Ramos (cell line): ENCODE measurements around the gene CNTNAP5.

Experiments
- in situ Hi-C: fragments of 300-500 bp; cut with MboI; formaldehyde crosslinking; loops from one replicate; pipeline ENCODE4 v1.14.3; 2022; ENCODE audit warnings: low sequenced_read_pairs; ENCODE audit not compliant: unreplicated experiment

Gene CNTNAP5

DNA sequence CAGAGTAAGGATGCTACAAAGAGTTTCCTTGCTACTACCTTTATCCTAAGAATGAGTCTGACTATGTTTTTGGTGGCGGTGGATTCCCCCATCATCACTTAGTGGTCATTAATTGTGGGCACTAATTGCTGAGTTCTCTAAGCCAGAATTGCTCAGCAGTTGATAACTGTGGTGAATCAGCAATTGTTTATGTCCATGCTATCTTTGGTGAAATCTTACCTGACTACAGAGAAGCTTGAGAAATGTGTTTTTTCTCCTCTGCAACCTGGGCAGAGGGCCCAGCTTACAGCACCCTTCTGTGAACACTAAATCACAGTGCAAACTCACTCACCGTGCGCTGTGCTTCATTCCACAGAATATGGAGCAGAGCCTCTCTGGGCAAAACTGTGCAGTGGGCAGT lies 683.6 kb downstream of the CNTNAP5 start:
- in situ Hi-C loops, result no loop called here

- in situ Hi-C loops, result no loop called here
These were observed 688.9 kb downstream of the CNTNAP5 start for GRCh38 chr2:124713969-124714368.

GRCh38 chr2:124725187-124725586 lies 700.1 kb downstream of the CNTNAP5 start:
- in situ Hi-C loops, result no loop called here

DNA sequence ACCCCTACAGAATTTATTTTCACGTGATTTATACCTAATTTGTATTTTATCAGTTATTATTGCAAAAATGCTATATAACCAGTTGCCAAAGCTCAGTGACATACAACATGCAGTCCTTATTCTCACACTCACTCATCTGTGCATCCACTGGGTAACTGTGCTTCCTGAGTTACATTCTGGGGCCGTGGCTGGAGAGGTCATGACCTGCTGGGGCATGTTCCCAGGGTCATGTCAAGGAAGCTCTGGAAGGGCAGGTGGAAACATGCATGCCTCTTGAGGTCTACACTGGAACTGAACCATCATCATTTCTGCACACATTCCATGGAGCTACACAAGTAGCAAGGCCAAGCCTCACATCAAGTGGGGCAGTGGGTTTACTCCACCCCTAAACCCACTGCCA lies 715.5 kb downstream of the CNTNAP5 start:
- in situ Hi-C loops, result no loop called here

- in situ Hi-C loops, result no loop called here
These were observed 728.8 kb downstream of the CNTNAP5 start for GRCh38 chr2:124753842-124754241.

GRCh38 chr2:124755386-124755785 lies 730.3 kb downstream of the CNTNAP5 start:
- in situ Hi-C loops, result no loop called here

DNA sequence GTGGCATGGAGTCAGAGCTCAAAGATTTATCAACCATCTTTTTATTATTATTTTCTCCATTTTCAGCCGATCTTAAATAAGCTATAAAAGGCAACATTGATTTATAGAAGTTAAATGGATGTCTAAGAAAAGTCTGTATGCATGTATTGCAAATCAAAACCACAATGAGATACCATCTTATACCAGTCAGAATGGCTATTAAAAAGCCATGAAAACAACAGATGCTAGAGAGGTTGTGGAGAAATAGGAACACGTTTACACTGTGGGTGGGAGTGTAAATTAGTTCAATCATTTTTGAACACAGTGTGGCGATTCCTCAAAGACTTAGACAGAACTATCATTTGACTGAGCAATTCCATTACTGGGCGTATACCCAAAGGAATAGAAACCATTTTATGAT lies 731.0 kb downstream of the CNTNAP5 start:
- in situ Hi-C loops, result no loop called here

GRCh38 chr2:124762388-124762787 lies 737.3 kb downstream of the CNTNAP5 start:
- in situ Hi-C loops, result no loop called here

GRCh38 chr2:124763611-124764010 lies 738.5 kb downstream of the CNTNAP5 start:
- in situ Hi-C loops, result no loop called here

GRCh38 chr2:124774781-124775180 lies 749.7 kb downstream of the CNTNAP5 start:
- in situ Hi-C loops, result no loop called here

- in situ Hi-C loops, result no loop called here
These were observed 751.2 kb downstream of the CNTNAP5 start for GRCh38 chr2:124776332-124776731.

DNA sequence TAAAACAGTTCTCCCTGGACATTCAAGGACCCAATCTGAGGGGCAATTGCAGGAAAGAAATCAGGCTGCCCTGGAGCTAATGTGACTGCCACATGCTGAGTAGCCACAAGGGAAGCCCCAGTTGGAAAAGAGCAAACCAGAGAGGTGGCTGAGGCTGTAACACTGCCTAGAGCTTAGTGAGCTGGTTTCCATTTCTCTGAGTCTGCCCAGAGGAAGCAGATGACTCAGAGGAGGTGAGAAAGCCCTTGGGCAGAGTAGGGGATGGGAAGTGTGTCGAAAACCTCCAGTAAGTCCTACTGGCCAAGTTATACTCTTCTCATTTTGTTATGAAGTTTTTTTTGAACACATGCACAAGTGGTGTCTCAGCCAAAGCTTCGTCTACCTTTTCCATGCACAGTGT lies 753.0 kb downstream of the CNTNAP5 start:
- in situ Hi-C loops, result no loop called here

DNA sequence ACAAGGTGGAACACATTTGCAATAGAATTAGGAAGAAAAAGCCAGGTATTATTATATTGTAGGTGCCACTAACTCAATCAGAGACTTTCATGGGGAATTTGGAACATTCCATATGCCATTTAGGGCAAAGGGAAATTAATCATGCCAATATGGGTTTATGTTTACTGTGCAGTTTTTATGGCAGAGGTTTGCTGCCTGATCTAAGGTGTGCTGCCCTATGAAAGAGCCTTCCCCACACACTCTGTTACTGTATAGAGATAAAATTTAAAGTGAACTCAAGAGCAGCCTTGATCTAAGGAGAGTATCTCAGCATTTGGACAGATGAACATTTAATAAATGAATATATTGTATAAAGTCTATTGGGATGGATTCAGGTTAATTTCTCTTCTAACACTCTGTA lies 771.6 kb downstream of the CNTNAP5 start:
- in situ Hi-C loops, result no loop called here

GRCh38 chr2:124797049-124797448 lies 772.0 kb downstream of the CNTNAP5 start:
- in situ Hi-C loops, result no loop called here

GRCh38 chr2:124798551-124798950 lies 773.5 kb downstream of the CNTNAP5 start:
- in situ Hi-C loops, result no loop called here

- in situ Hi-C loops, result no loop called here
These were observed 779.2 kb downstream of the CNTNAP5 start for GRCh38 chr2:124804014-124804940.

- in situ Hi-C loops, result no loop called here
These were observed 780.0 kb downstream of the CNTNAP5 start for GRCh38 chr2:124805060-124805459.

DNA sequence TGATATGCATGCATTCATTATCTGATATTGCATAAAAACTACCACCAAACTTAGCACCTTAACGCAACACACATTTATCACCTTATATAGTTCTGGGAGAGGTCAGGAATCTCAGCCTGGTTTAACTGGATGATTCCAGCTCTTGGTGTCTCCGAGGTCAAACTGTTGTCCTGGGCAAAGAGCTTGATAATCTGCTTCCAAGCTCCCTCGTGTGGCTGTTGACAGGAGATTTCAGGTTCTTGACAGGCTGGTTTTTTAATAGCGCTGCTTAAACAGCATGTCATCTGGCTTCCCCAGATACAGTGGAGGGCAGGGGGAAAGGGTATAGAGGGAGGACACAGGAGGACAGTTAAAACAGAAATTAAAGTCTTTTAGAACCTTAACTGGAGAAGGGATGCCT lies 785.0 kb downstream of the CNTNAP5 start:
- in situ Hi-C loops, result no loop called here

- in situ Hi-C loops, result no loop called here
These were observed 790.1 kb downstream of the CNTNAP5 start for GRCh38 chr2:124814968-124815745.

DNA sequence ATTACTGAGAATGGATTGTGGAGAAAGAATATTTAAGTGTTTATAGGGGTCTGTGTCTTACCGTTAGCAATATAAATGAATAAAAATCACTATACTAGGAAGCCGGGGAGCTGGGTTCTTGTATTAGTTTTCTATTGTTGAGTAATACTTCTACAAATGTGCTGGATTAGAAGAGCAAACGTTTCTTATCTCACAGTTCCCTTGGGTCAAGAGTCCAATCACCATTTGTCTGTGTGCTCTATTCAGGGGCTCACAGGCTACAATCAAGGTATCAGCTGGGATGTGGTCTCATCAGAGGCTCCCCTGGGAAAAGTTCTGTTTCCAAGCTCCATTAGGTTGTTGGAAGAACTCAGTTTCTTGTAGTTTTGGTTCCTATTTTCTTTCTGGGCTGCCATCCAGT lies 790.9 kb downstream of the CNTNAP5 start:
- in situ Hi-C loops, result no loop called here

DNA sequence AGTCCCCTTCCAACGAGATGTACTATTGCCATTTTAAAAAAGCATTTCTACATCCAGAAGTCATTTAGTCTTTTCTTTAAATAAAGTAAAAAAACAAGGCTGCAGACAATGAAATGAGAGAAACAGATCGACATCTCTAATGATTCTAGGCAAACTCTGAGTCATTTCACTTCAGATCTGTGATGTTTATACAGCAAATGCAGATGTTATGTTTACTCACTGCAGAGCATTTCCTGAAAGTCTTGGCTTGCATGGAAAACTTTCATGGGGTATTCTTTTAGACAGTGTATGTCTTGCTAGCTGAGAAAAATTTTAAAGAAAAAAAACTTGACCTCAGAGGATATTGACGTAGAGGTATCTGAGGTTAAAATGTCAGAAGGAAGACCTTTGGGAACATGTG lies 797.4 kb downstream of the CNTNAP5 start:
- in situ Hi-C loops, result no loop called here
